Measurements from ENCODE around the gene DGLUCY.
"Not testable (repeated sequence)": the region's sequence is repeated elsewhere in the genome, so short reads cannot be mapped to it uniquely, and the experiment has no call there.

The DGLUCY gene

GRCh38 chr14:91108941-91109611, 4.8 kb upstream of the DGLUCY start:
- peak; percentile 29 for DNase-seq

- DNase-seq, result no peak
Observed at GRCh38 chr14:91111443-91111842, 2.4 kb upstream of the DGLUCY start.

- DNase-seq, result no peak
Observed at GRCh38 chr14:91112194-91112593, 1.7 kb upstream of the DGLUCY start.

GRCh38 chr14:91114079-91115065, 499 bp downstream of the DGLUCY start:
- DNase-seq, result peak; percentile 72

- DNase-seq, result no peak
Observed at GRCh38 chr14:91115986-91116770, 2.3 kb downstream of the DGLUCY start.

- no peak for DNase-seq
Observed at GRCh38 chr14:91116913-91117588, 3.2 kb downstream of the DGLUCY start.

- DNase-seq, result no peak
Observed at GRCh38 chr14:91117960-91118359, 4.1 kb downstream of the DGLUCY start.

- no peak for DNase-seq
Observed at GRCh38 chr14:91118511-91119068, 4.7 kb downstream of the DGLUCY start.

GRCh38 chr14:91119556-91120311, 5.9 kb downstream of the DGLUCY start:
- no peak for DNase-seq

- DNase-seq, result no peak
Observed at GRCh38 chr14:91123201-91123600, 9.3 kb downstream of the DGLUCY start.

GRCh38 chr14:91124406-91125270, 10.8 kb downstream of the DGLUCY start:
- not testable (repeated sequence) for DNase-seq

GRCh38 chr14:91125271-91125660, 11.4 kb downstream of the DGLUCY start:
- DNase-seq, result no peak

GRCh38 chr14:91125801-91126200, 11.9 kb downstream of the DGLUCY start:
- no peak for DNase-seq

- no peak for DNase-seq
Observed at GRCh38 chr14:91126761-91127160, 12.9 kb downstream of the DGLUCY start.

GRCh38 chr14:91127401-91127801, 13.5 kb downstream of the DGLUCY start:
- no peak for DNase-seq

GRCh38 chr14:91127924-91128323, 14.1 kb downstream of the DGLUCY start:
- DNase-seq, result no peak

GRCh38 chr14:91128699-91129098, 14.8 kb downstream of the DGLUCY start:
- no peak for DNase-seq

GRCh38 chr14:91129261-91129660, 15.4 kb downstream of the DGLUCY start:
- DNase-seq, result no peak

- DNase-seq, result no peak
Observed at GRCh38 chr14:91135039-91135438, 21.2 kb downstream of the DGLUCY start.
